ENCODE results near the gene HNRNPUL2. TPM values are rescaled to one million over a fixed set of nuclear protein-coding genes. Genes with fewer than 3 reads are reported as not detected.

The HNRNPUL2 gene
- total and polyA plus RNA-seq, 2 donors (not counting 1 experiment from before 2014, with no cell fraction given) = 14.6 to 70.4 TPM

- Histone ChIP-seq H3K9ac (ENCODE audit: low read length) (no peak overlapping the region), H3K27me3 (replicated peaks in 1 of 4; ENCODE audit: control extremely low read depth in 1 of 4, control insufficient read depth in 3 of 4, insufficient read depth in 4 of 4, low read length in 3 of 4) (no peaks in the 10 kb centered on the region), H3K79me2 (ENCODE audit: control insufficient read depth, insufficient read depth, low read length) (peaks cover 78% of the 10 kb centered on the region), H3K4me3 (ENCODE audit: control extremely low read depth in 1 of 5, extremely low read depth in 1 of 5, insufficient read depth in 1 of 5, low read depth in 2 of 5, low read length in 4 of 5) (no peak overlapping the region), H3K36me3 (replicated peaks in 1 of 2; ENCODE audit: control extremely low read depth in 1 of 2, control insufficient read depth in 1 of 2, extremely low read depth in 1 of 2, insufficient read depth in 2 of 2, low read length in 1 of 2) (peaks cover 3 to 19% of the 10 kb centered on the region in 2 experiments), H3K27ac (ENCODE audit: low read length in 2 of 2) (peak overlapping the region in 1 of 2 donors; percentile 16), H3K4me2 (replicated peaks; ENCODE audit: low read depth, low read length, poor library complexity, severe bottlenecking) (no peak overlapping the region), H2AFZ (ENCODE audit: insufficient read depth, low read depth, low read length, poor library complexity, severe bottlenecking) (no peak overlapping the region), H3K9me3 (ENCODE audit: control extremely low read depth in 1 of 3, control insufficient read depth in 2 of 3, insufficient read depth in 1 of 3, low read length in 2 of 3) (no peaks in the 10 kb centered on the region), H3K4me1 (ENCODE audit: control insufficient read depth in 2 of 2, insufficient read depth in 2 of 2, low read length in 2 of 2) (peaks cover 29 to 46% of the 10 kb centered on the region in 2 donors), H4K20me1 (ENCODE audit: control insufficient read depth, insufficient read depth, low read length, poor library complexity, severe bottlenecking) (peaks cover 10% of the 10 kb centered on the region)
- WGBS (ENCODE audit: insufficient coverage) = 82% methylated on average over 4 of the region's 4 CpGs
- DNase-seq (no peak), ATAC-seq (ENCODE audit: low read depth) (no peak)
- ChIA-PET POLR2A (interaction anchor here (0.6 to 2.8 kb wide), 4 partner anchors 10 to 78 kb away, joined by 3 to 13 read pairs (median 4); partner anchors contain the start of gene TUT1), CTCF (interaction anchor here (0.6 to 2.5 kb wide), 6 partner anchors 11 to 212 kb away, joined by 3 to 13 read pairs (median 4); partner anchors contain the start of gene INTS5)
- TF ChIP-seq CTCF (IDR thresholded peaks at IDR 0.05) (no peak), EZH2 (IDR thresholded peaks at IDR 0.05; ENCODE audit: borderline replicate concordance, insufficient read depth, low read depth, low read length, poor library complexity, severe bottlenecking) (no peak)
- Mint-ChIP-seq H3K27ac (peak overlapping the region; percentile 12), H3K27me3 (no peaks in the 10 kb centered on the region), H3K4me1 (peaks cover 59% of the 10 kb centered on the region), H3K9me3 (ENCODE audit: insufficient read depth) (no peaks in the 10 kb centered on the region), H3K4me3 (peak overlapping the region; percentile 33)
- intact Hi-C loops (cut with micrococcal nuclease) = loop anchor here (2.0 kb wide), 3 partner anchors 17 to 211 kb away; partner anchors contain the start of genes HNRNPUL2, INTS5 and SLC3A2
Observed at GRCh38 chr11:62669420-62670161, 57.7 kb downstream of the HNRNPUL2 start.

GRCh38 chr11:62667460-62667859, 59.8 kb downstream of the HNRNPUL2 start:
- Histone ChIP-seq H3K9ac (ENCODE audit: low read length) (no peak overlapping the region), H3K4me1 (ENCODE audit: control insufficient read depth in 2 of 2, insufficient read depth in 2 of 2, low read length in 2 of 2) (peaks cover 24 to 46% of the 10 kb centered on the region in 2 donors), H3K79me2 (ENCODE audit: control insufficient read depth, insufficient read depth, low read length) (peaks cover 73% of the 10 kb centered on the region), H3K36me3 (replicated peaks in 1 of 2; ENCODE audit: control extremely low read depth in 1 of 2, control insufficient read depth in 1 of 2, extremely low read depth in 1 of 2, insufficient read depth in 2 of 2, low read length in 1 of 2) (peaks cover 4 to 16% of the 10 kb centered on the region in 2 experiments), H4K20me1 (ENCODE audit: control insufficient read depth, insufficient read depth, low read length, poor library complexity, severe bottlenecking) (peaks cover 10% of the 10 kb centered on the region), H3K4me2 (replicated peaks; ENCODE audit: low read depth, low read length, poor library complexity, severe bottlenecking) (no peak overlapping the region), H3K4me3 (ENCODE audit: control extremely low read depth in 1 of 5, extremely low read depth in 1 of 5, insufficient read depth in 1 of 5, low read depth in 2 of 5, low read length in 4 of 5) (no peak overlapping the region), H3K27me3 (replicated peaks in 1 of 4; ENCODE audit: control extremely low read depth in 1 of 4, control insufficient read depth in 3 of 4, insufficient read depth in 4 of 4, low read length in 3 of 4) (no peaks in the 10 kb centered on the region), H2AFZ (ENCODE audit: insufficient read depth, low read depth, low read length, poor library complexity, severe bottlenecking) (no peak overlapping the region), H3K9me3 (ENCODE audit: control extremely low read depth in 1 of 3, control insufficient read depth in 2 of 3, insufficient read depth in 1 of 3, low read length in 2 of 3) (no peaks in the 10 kb centered on the region), H3K27ac (ENCODE audit: low read length in 2 of 2) (no peak overlapping the region)
- ChIA-PET POLR2A (interaction anchor here (0.6 to 1.4 kb wide), 9 partner anchors 9 to 699 kb away, joined by 3 to 6 read pairs (median 4); partner anchors contain the start of genes GANAB, MTA2, TAF6L and UBXN1), CTCF (interaction anchor here (0.6 to 1.4 kb wide), 3 partner anchors 12 to 76 kb away, joined by 3 to 7 read pairs (median 4); partner anchors contain the start of gene TUT1)
- Mint-ChIP-seq H3K27ac (peak overlapping the region; percentile 56), H3K27me3 (no peaks in the 10 kb centered on the region), H3K4me3 (peak overlapping the region; percentile 97), H3K4me1 (peaks cover 63% of the 10 kb centered on the region), H3K9me3 (ENCODE audit: insufficient read depth) (no peaks in the 10 kb centered on the region)
- ATAC-seq (ENCODE audit: low read depth) = no peak
- no CpG with 5 or more reads among the region's 2 CpGs for WGBS (ENCODE audit: insufficient coverage)
- DNase-seq = no peak
- TF ChIP-seq CTCF (IDR thresholded peaks at IDR 0.05) = no peak
- TF ChIP-seq EZH2 (IDR thresholded peaks at IDR 0.05; ENCODE audit: borderline replicate concordance, insufficient read depth, low read depth, low read length, poor library complexity, severe bottlenecking) = no peak
- intact Hi-C loops (cut with micrococcal nuclease) = no loop called here

Data from B cell (primary cell).